Measurements from ENCODE around the gene KHK. TPM values are rescaled to one million over a fixed set of nuclear protein-coding genes. Genes with fewer than 3 reads are reported as not detected.

KHK gene
- total RNA-seq, 1 donor from 2014 or later: 3.3 TPM

- H3K4me1 Mint-ChIP-seq: peaks cover 13% of the 10 kb centered on the region
- Histone ChIP-seq H3K9ac (no peak overlapping the region), H3K79me2 (ENCODE audit: low read depth) (peaks cover 17% of the 10 kb centered on the region), H2AFZ (replicated peaks) (no peak overlapping the region), H3K36me3 (no peaks in the 10 kb centered on the region), H3K4me3 (no peak overlapping the region), H3F3A (ENCODE audit: low read depth) (peaks cover 8% of the 10 kb centered on the region), H3K4me1 (peaks cover 6% of the 10 kb centered on the region), H3K9me3 (ENCODE audit: low read depth) (no peaks in the 10 kb centered on the region), H3K27ac (no peak overlapping the region), H3K27me3 (no peaks in the 10 kb centered on the region), H4K20me1 (ENCODE audit: low read depth) (peaks cover 15% of the 10 kb centered on the region), H3K4me2 (no peak overlapping the region)
- no peak for DNase-seq (ENCODE audit: low spot score)
- H3K36me3 Mint-ChIP-seq: peaks cover 3% of the 10 kb centered on the region
- no peaks in the 10 kb centered on the region for H3K9me3 Mint-ChIP-seq
- no peak overlapping the region for H3K27ac Mint-ChIP-seq
- H3K27me3 Mint-ChIP-seq (ENCODE audit: insufficient read depth, low read depth): peaks cover 5% of the 10 kb centered on the region
- TF ChIP-seq EZH2phosphoT487 (IDR thresholded peaks at IDR 0.05): no peak
- no peak for TF ChIP-seq EZH2 (IDR thresholded peaks at IDR 0.05)
- no peak for TF ChIP-seq CTCF (IDR thresholded peaks at IDR 0.05)
- H3K4me3 Mint-ChIP-seq: no peak overlapping the region
Measured at GRCh38 chr2:27136751-27137150, 50.2 kb downstream of the KHK start.

DNA sequence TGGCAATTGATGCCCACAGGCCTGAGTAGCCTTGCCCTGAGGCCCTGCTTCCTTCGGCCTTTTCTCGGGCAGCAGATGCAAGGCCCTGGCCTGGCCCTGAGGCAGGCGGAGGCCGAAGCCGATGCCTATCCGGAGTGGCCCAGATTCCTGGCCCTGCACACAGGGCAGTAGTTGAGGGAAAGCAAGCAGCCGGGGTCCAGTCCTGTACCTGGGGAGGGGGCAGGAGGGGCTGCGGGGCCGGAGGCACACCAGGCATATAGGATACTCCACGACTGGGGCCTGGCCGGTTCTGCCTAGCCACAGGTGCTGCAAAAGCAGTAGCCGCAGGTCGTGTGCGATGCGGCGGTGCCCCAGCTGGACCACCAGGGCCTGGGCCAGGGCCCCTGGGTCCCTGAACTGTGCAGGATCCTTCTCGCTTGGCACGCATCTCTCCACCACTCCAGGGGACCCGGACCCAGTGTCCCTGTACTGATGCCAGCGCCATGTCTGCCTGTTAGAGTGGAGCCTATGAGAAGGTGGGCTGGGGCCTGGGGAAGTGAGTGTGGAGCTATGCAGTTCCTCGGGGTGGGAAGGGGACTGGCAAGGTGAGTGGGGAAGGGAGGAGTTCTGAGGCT is 50.9 kb downstream of the KHK start:
- no peak overlapping the region for H3K4me3 Mint-ChIP-seq

GRCh38 chr2:27138111-27138510 is 51.5 kb downstream of the KHK start:
- Mint-ChIP-seq H3K4me3 (no peak overlapping the region), H3K9me3 (peaks cover 3% of the 10 kb centered on the region), H3K27ac (peak overlapping the region; percentile 65), H3K27me3 (ENCODE audit: insufficient read depth, low read depth) (peaks cover 5% of the 10 kb centered on the region), H3K36me3 (no peaks in the 10 kb centered on the region), H3K4me1 (peaks cover 7% of the 10 kb centered on the region)
- Histone ChIP-seq H3K9ac (no peak overlapping the region), H3K27ac (no peak overlapping the region), H3K9me3 (ENCODE audit: low read depth) (no peaks in the 10 kb centered on the region), H3K4me1 (peaks cover 6% of the 10 kb centered on the region), H2AFZ (replicated peaks) (no peak overlapping the region), H3F3A (ENCODE audit: low read depth) (peaks cover 8% of the 10 kb centered on the region), H3K4me2 (no peak overlapping the region), H3K27me3 (peaks cover 7% of the 10 kb centered on the region), H3K36me3 (no peaks in the 10 kb centered on the region), H3K4me3 (no peak overlapping the region), H3K79me2 (ENCODE audit: low read depth) (peaks cover 11% of the 10 kb centered on the region), H4K20me1 (ENCODE audit: low read depth) (peaks cover 6% of the 10 kb centered on the region)
- no peak for TF ChIP-seq EZH2 (IDR thresholded peaks at IDR 0.05)
- no peak for TF ChIP-seq CTCF (IDR thresholded peaks at IDR 0.05)
- TF ChIP-seq EZH2phosphoT487 (IDR thresholded peaks at IDR 0.05): no peak
- DNase-seq (ENCODE audit: low spot score): no peak

More for the DNA sequence above, 50.9 kb downstream of the KHK start:
- Histone ChIP-seq H3K36me3 (no peaks in the 10 kb centered on the region), H3K4me1 (peaks cover 6% of the 10 kb centered on the region), H3F3A (ENCODE audit: low read depth) (peaks cover 8% of the 10 kb centered on the region), H3K79me2 (ENCODE audit: low read depth) (peaks cover 17% of the 10 kb centered on the region), H4K20me1 (ENCODE audit: low read depth) (peaks cover 13% of the 10 kb centered on the region), H2AFZ (replicated peaks) (no peak overlapping the region), H3K27ac (no peak overlapping the region), H3K27me3 (peaks cover under 1% of the 10 kb centered on the region), H3K9ac (no peak overlapping the region), H3K4me2 (no peak overlapping the region), H3K9me3 (ENCODE audit: low read depth) (no peaks in the 10 kb centered on the region), H3K4me3 (no peak overlapping the region)
- DNase-seq (ENCODE audit: low spot score): no peak
- H3K9me3 Mint-ChIP-seq: no peaks in the 10 kb centered on the region
- H3K27ac Mint-ChIP-seq: no peak overlapping the region
- peaks cover 5% of the 10 kb centered on the region for H3K27me3 Mint-ChIP-seq (ENCODE audit: insufficient read depth, low read depth)
- no peak for TF ChIP-seq EZH2 (IDR thresholded peaks at IDR 0.05)
- peaks cover 3% of the 10 kb centered on the region for H3K36me3 Mint-ChIP-seq
- H3K4me1 Mint-ChIP-seq: peaks cover 13% of the 10 kb centered on the region

- H3K9me3 ChIP-seq (ENCODE audit: low read depth): no peaks in the 10 kb centered on the region
- no peak within 1 kb of the TSS for H2AFZ ChIP-seq (replicated peaks)
- H3K4me1 ChIP-seq: no peaks in the 10 kb centered on the region
- H3K79me2 ChIP-seq (ENCODE audit: low read depth): no peaks in the 10 kb centered on the region
- Mint-ChIP-seq H3K4me1 (no peaks in the 10 kb centered on the region), H3K9me3 (peaks cover 3% of the 10 kb centered on the region), H3K27ac (no peak within 1 kb of the TSS), H3K4me3 (no peak within 1 kb of the TSS), H3K36me3 (no peaks in the 10 kb centered on the region), H3K27me3 (ENCODE audit: insufficient read depth, low read depth) (peaks cover 5% of the 10 kb centered on the region)
- DNase-seq (ENCODE audit: low spot score): no peak
- H3K4me2 ChIP-seq: no peak within 1 kb of the TSS
- H3F3A ChIP-seq (ENCODE audit: low read depth): peaks cover 8% of the 10 kb centered on the region
- H3K27ac ChIP-seq: no peak within 1 kb of the TSS
- H3K9ac ChIP-seq: no peak within 1 kb of the TSS
- H3K4me3 ChIP-seq: no peak within 1 kb of the TSS
- peaks cover 12% of the 10 kb centered on the region for H3K27me3 ChIP-seq
- no peak for TF ChIP-seq EZH2 (IDR thresholded peaks at IDR 0.05)
- TF ChIP-seq CTCF (IDR thresholded peaks at IDR 0.05): no peak
- TF ChIP-seq EZH2phosphoT487 (IDR thresholded peaks at IDR 0.05): no peak
- no peaks in the 10 kb centered on the region for H4K20me1 ChIP-seq (ENCODE audit: low read depth)
- no peaks in the 10 kb centered on the region for H3K36me3 ChIP-seq
Measured at GRCh38 chr2:27139310-27139709, 52.7 kb downstream of the KHK start, which contains the start of gene PRR30. Gene PRR30, minus strand, starts transcription at chr2:27139410. Its CDS starts 1,081 bp downstream, at chr2:27138329.
